OCI-LY7 (cell line): ENCODE data around the gene GRID1. TPM values are rescaled to one million over a fixed set of nuclear protein-coding genes. Genes with fewer than 3 reads are reported as not detected.

Source experiments
- BruUV-seq: library from RNA; stranded (reverse); fragments of 400-500 nt; replicated peaks from 2 replicates; lab custom pipeline; 2021; lab: Mats Ljungman, UMichigan
- CTCF ChIA-PET: fragments of 300-600 bp; sonication (Branson Sonifier 250); formaldehyde crosslinking; loops from one replicate; lab custom pipeline; 2022; ENCODE audit warnings: antibody characterized with exemption; ENCODE audit not compliant: unreplicated experiment; lab: Charles Lee
- POLR2A ChIA-PET: fragments of 300-600 bp; sonication (Branson Sonifier 250); formaldehyde crosslinking; loops from one replicate; lab custom pipeline; 2022; ENCODE audit warnings: antibody characterized with exemption; lab: Charles Lee
- DNase-seq: peaks from one replicate; pipeline ENCODE4 v3.0.0-alpha.2; 2015; ENCODE audit warnings: low spot score
- H2AFZ ChIP-seq: fragments of 200-600 bp; sonication (generic), shearing (Covaris generic); 2 replicates; pipeline ENCODE4 v1.6.1; 2014; ENCODE audit warnings: mild to moderate bottlenecking, antibody characterized with exemption, low read length, moderate library complexity
- H3K27ac ChIP-seq: fragments of 200-600 bp; sonication (generic); 2 replicates; pipeline ENCODE4 v1.5.1; 2014; ENCODE audit warnings: mixed run types, low read depth, mild to moderate bottlenecking, moderate library complexity, low read length, inconsistent platforms; ENCODE audit not compliant: poor library complexity, severe bottlenecking
- H3K36me3 ChIP-seq: fragments of 200-600 bp; sonication (generic); 2 replicates; pipeline ENCODE4 v1.6.1; 2014; ENCODE audit warnings: mild to moderate bottlenecking, antibody characterized with exemption, low read length, moderate library complexity, mixed read lengths; ENCODE audit not compliant: insufficient read depth
- H3K4me1 ChIP-seq: fragments of 200-600 bp; sonication (generic); 2 replicates; pipeline ENCODE4 v1.5.1; 2014; ENCODE audit warnings: mild to moderate bottlenecking, low read length; ENCODE audit not compliant: insufficient read depth, poor library complexity, severe bottlenecking
- H3K4me2 ChIP-seq: fragments of 200-600 bp; sonication (generic); 2 replicates; pipeline ENCODE4 v1.6.1; 2014; ENCODE audit warnings: mild to moderate bottlenecking, low read length
- H3K4me3 ChIP-seq: fragments of 200-600 bp; sonication (generic); 2 replicates; pipeline ENCODE4 v1.5.1; 2014; ENCODE audit warnings: mild to moderate bottlenecking, low read depth, low read length; ENCODE audit not compliant: poor library complexity, severe bottlenecking
- H3K79me2 ChIP-seq: fragments of 200-600 bp; sonication (generic); 2 replicates; pipeline ENCODE4 v1.6.1; 2016; ENCODE audit warnings: low read depth, mild to moderate bottlenecking, low read length, moderate library complexity, mixed read lengths; ENCODE audit not compliant: insufficient read depth
- H3K9me2 ChIP-seq: fragments of 200-600 bp; sonication (generic); 2 replicates; pipeline ENCODE4 v1.6.1; 2016; ENCODE audit warnings: mild to moderate bottlenecking, low read length, mixed read lengths; ENCODE audit not compliant: insufficient read depth
- H3K9me3 ChIP-seq: fragments of 200-600 bp; sonication (generic); 2 replicates; pipeline ENCODE4 v1.6.1; 2014; ENCODE audit warnings: mild to moderate bottlenecking, mixed run types, low read length, mixed read lengths
- H4K20me1 ChIP-seq: fragments of 200-600 bp; sonication (generic); 2 replicates; pipeline ENCODE4 v1.6.1; 2014; ENCODE audit warnings: mild to moderate bottlenecking, antibody characterized with exemption, low read length, moderate library complexity, mixed read lengths; ENCODE audit not compliant: insufficient read depth
- CTCF ChIP-seq: fragments of 200-600 bp; sonication (generic); conservative IDR thresholded peaks from 2 replicates; pipeline ENCODE4 v1.5.1; 2014; ENCODE audit warnings: mild to moderate bottlenecking, antibody characterized with exemption, low read length, moderate library complexity, mixed read lengths
- EZH2phosphoT487 ChIP-seq: fragments of 200-600 bp; sonication (generic); IDR thresholded peaks from 2 replicates; pipeline ENCODE4 v1.6.1; 2018; ENCODE audit warnings: low read depth, borderline replicate concordance, mild to moderate bottlenecking, mixed run types, antibody characterized with exemption, low read length, moderate library complexity, mixed read lengths
- intact Hi-C: fragments of 100-400 bp; cut with micrococcal nuclease; formaldehyde crosslinking; loops from one replicate; pipeline ENCODE4 v1.10.0; 2022; ENCODE audit not compliant: unreplicated experiment
- total RNA-seq, 2 experiments: library from RNA; depleted of rRNA in 1 of 2; stranded (reverse); fragments of >200 nt in 1 of 2; shearing (Covaris generic) in 1 of 2; gene quantifications; 2 replicates each; pipeline ENCODE4 v1.2.3, GENCODE V29; 2014 to 2022

GRID1 gene
- total RNA-seq, 2 experiments from 2014 or later = 1.6 to 3.7 TPM

GRCh38 chr10:86300931-86301830 is 65.4 kb downstream of the GRID1 start:
- TF ChIP-seq EZH2phosphoT487 (no peak), CTCF (no peak)
- POLR2A ChIA-PET = interaction anchor here (0.5 kb wide), 1 partner anchor 684 kb away, joined by 3 read pairs; no protein-coding TSS in a partner anchor
- no peak overlapping the region for H3K4me3 ChIP-seq
- H2AFZ ChIP-seq = no peak overlapping the region
- H3K36me3 ChIP-seq = no peaks in the 10 kb centered on the region
- H3K79me2 ChIP-seq = no peaks in the 10 kb centered on the region
- no peak overlapping the region for H3K27ac ChIP-seq
- intact Hi-C loops = no loop called here
- no peaks in the 10 kb centered on the region for H3K9me3 ChIP-seq
- H4K20me1 ChIP-seq = no peaks in the 10 kb centered on the region
- CTCF ChIA-PET = no interaction called here
- no peak overlapping the region for H3K4me2 ChIP-seq
- BruUV-seq = no TSS peak
- no peak for DNase-seq
- no peaks in the 10 kb centered on the region for H3K4me1 ChIP-seq
- H3K9me2 ChIP-seq = no peaks in the 10 kb centered on the region

- no peak for DNase-seq
- Histone ChIP-seq H3K4me3 (no peak overlapping the region), H3K4me1 (no peaks in the 10 kb centered on the region), H3K9me2 (no peaks in the 10 kb centered on the region), H3K79me2 (no peaks in the 10 kb centered on the region), H3K27ac (no peak overlapping the region), H3K9me3 (no peaks in the 10 kb centered on the region), H2AFZ (no peak overlapping the region), H3K4me2 (no peak overlapping the region), H4K20me1 (no peaks in the 10 kb centered on the region), H3K36me3 (no peaks in the 10 kb centered on the region)
- intact Hi-C loops = no loop called here
- no peak for TF ChIP-seq CTCF
- TF ChIP-seq EZH2phosphoT487 = no peak
- POLR2A ChIA-PET = interaction anchor here (0.5 to 0.7 kb wide), 2 partner anchors 268 to 291 kb away, joined by 4 read pairs; no protein-coding TSS in a partner anchor
- CTCF ChIA-PET = no interaction called here
- BruUV-seq = no TSS peak
Observed at GRCh38 chr10:86300399-86300925, 66.1 kb downstream of the GRID1 start.
